Naive thymus-derived CD4-positive, alpha-beta T cell (primary cell): Measurements from ENCODE around the gene TMEM117. TPM values are rescaled to one million over a fixed set of nuclear protein-coding genes. Genes with fewer than 3 reads are reported as not detected.

Source experiments
- ATAC-seq: fragments of 150-1000 bp; cut with Tn5 transposase; 2 replicates; pipeline ENCODE4 v1.10.0; 2021; ENCODE audit warnings: mild to moderate bottlenecking, moderate library complexity
- CTCF ChIA-PET: fragments of 350-600 bp; sonication (Branson Sonifier 250); formaldehyde crosslinking; loops from one replicate; lab custom pipeline; 2021; ENCODE audit warnings: antibody characterized with exemption; lab: Charles Lee
- POLR2A ChIA-PET: fragments of 350-600 bp; sonication (Branson Sonifier 250); formaldehyde crosslinking; loops from one replicate; lab custom pipeline; 2021; ENCODE audit warnings: antibody characterized with exemption, inconsistent platforms; lab: Charles Lee
- DNase-seq, 9 donors: peaks; one replicate each; pipeline versions ENCODE4 v3.0.0 to v3.0.0-alpha.2; 2020 to 2022; ENCODE audit warnings: mixed read lengths in 1 of 9
- H3K27ac ChIP-seq: one replicate; pipeline ENCODE4 v1.7.0; 2013; ENCODE audit warnings: mild to moderate bottlenecking, low read depth, low read length, moderate library complexity
- H3K27me3 ChIP-seq, 2 donors: one replicate each; pipeline ENCODE4 v1.7.0; 2013; ENCODE audit warnings: low read length in 2 of 2, mild to moderate bottlenecking in 2 of 2, moderate library complexity in 2 of 2; ENCODE audit not compliant: control insufficient read depth in 2 of 2, insufficient read depth in 2 of 2
- H3K36me3 ChIP-seq, 3 experiments: 1 replicate in 2 of 3; 2 replicates in 1 of 3; pipeline ENCODE4 v1.7.0; 2013; ENCODE audit warnings: low read length in 3 of 3, mild to moderate bottlenecking in 3 of 3, moderate library complexity in 1 of 3; ENCODE audit not compliant: insufficient read depth in 3 of 3, control insufficient read depth in 2 of 3
- H3K4me1 ChIP-seq, 2 donors: one replicate each; pipeline ENCODE4 v1.7.0; 2013; ENCODE audit warnings: low read length in 2 of 2, mild to moderate bottlenecking in 2 of 2, moderate library complexity in 1 of 2; ENCODE audit not compliant: control insufficient read depth in 2 of 2, insufficient read depth in 2 of 2
- H3K4me3 ChIP-seq: 2 replicates; pipeline ENCODE4 v1.7.0; 2013; ENCODE audit warnings: mild to moderate bottlenecking, low read length
- H3K9me3 ChIP-seq, 3 experiments: 1 replicate in 2 of 3; 2 replicates in 1 of 3; pipeline ENCODE4 v1.7.0; 2013; ENCODE audit warnings: low read length in 3 of 3; ENCODE audit not compliant: control insufficient read depth in 2 of 3
- H3K27ac Mint-ChIP-seq, 9 donors: one replicate each; pipeline ENCODE4 v1.8.0; 2020 to 2022; ENCODE audit warnings: mixed read lengths in 9 of 9, mild to moderate bottlenecking in 8 of 9, moderate library complexity in 5 of 9, inconsistent platforms in 2 of 9
- H3K27me3 Mint-ChIP-seq, 5 donors: one replicate each; pipeline ENCODE4 v1.8.0; 2021 to 2022; ENCODE audit warnings: mixed read lengths in 5 of 5, mild to moderate bottlenecking in 1 of 5
- H3K36me3 Mint-ChIP-seq, 5 donors: one replicate each; pipeline ENCODE4 v1.8.0; 2020 to 2022; ENCODE audit warnings: mixed read lengths in 5 of 5, mild to moderate bottlenecking in 3 of 5, inconsistent platforms in 1 of 5
- H3K4me1 Mint-ChIP-seq, 7 donors: one replicate each; pipeline ENCODE4 v1.8.0; 2020 to 2022; ENCODE audit warnings: mixed read lengths in 7 of 7, mild to moderate bottlenecking in 3 of 7, inconsistent platforms in 1 of 7
- H3K4me3 Mint-ChIP-seq, 10 donors: one replicate each; pipeline ENCODE4 v1.8.0; 2020 to 2022; ENCODE audit warnings: mild to moderate bottlenecking in 10 of 10, mixed read lengths in 10 of 10, moderate library complexity in 6 of 10, inconsistent platforms in 2 of 10
- H3K9me3 Mint-ChIP-seq, 11 donors: one replicate each; pipeline ENCODE4 v1.8.0; 2020 to 2022; ENCODE audit warnings: mixed read lengths in 11 of 11, mild to moderate bottlenecking in 4 of 11, inconsistent platforms in 1 of 11, moderate library complexity in 1 of 11
- intact Hi-C, 2 donors: fragments of 100-400 bp; cut with micrococcal nuclease; formaldehyde crosslinking; loops; one replicate each; pipeline ENCODE4 v1.15.1; 2023
- polyA plus RNA-seq, 2 donors: library from polyadenylated mRNA; unstranded; fragments of 300-500 nt; fragmentation: Illumina TruSeq; gene quantifications; one replicate each; pipeline ENCODE4 v1.2.3, GENCODE V29; 2021
- total RNA-seq, 6 experiments: library from RNA in 5 of 6; stranded (reverse) in 5 of 6; gene quantifications; 1 replicate in 5 of 6; 2 replicates in 1 of 6; pipeline ENCODE4 v1.2.3 and lab custom pipeline; 2021 to 2026

TMEM117 gene
- total and polyA plus RNA-seq, 7 experiments from 2014 or later = 0.31 to 6.6 (median 4.2) TPM

- Histone ChIP-seq H3K4me1 (no peaks in the 10 kb centered on the region), H3K36me3 (no peaks in the 10 kb centered on the region), H3K4me3 (no peak overlapping the region), H3K27me3 (no peaks in the 10 kb centered on the region), H3K9me3 (no peaks in the 10 kb centered on the region), H3K27ac (no peak overlapping the region)
- intact Hi-C loops = no loop called here
- DNase-seq = no peak
- Mint-ChIP-seq H3K36me3 (peaks cover 0 to 22% (median 14%) of the 10 kb centered on the region in 5 donors), H3K9me3 (no peaks in the 10 kb centered on the region), H3K4me1 (no peaks in the 10 kb centered on the region), H3K27ac (no peak overlapping the region), H3K4me3 (no peak overlapping the region), H3K27me3 (no peaks in the 10 kb centered on the region)
- ChIA-PET CTCF (no interaction called here), POLR2A (no interaction called here)
- no peak for ATAC-seq
Measured at GRCh38 chr12:44384136-44384535, 548.3 kb downstream of the TMEM117 start.

GRCh38 chr12:44385964-44386363 is 550.1 kb downstream of the TMEM117 start:
- Histone ChIP-seq H3K4me1 (no peaks in the 10 kb centered on the region), H3K36me3 (no peaks in the 10 kb centered on the region), H3K27me3 (no peaks in the 10 kb centered on the region), H3K27ac (no peak overlapping the region), H3K4me3 (no peak overlapping the region), H3K9me3 (no peaks in the 10 kb centered on the region)
- Mint-ChIP-seq H3K9me3 (no peaks in the 10 kb centered on the region), H3K36me3 (peaks cover 0 to 17% (median 10%) of the 10 kb centered on the region in 5 donors), H3K4me3 (no peak overlapping the region), H3K27me3 (no peaks in the 10 kb centered on the region), H3K27ac (no peak overlapping the region), H3K4me1 (no peaks in the 10 kb centered on the region)
- ChIA-PET POLR2A (no interaction called here), CTCF (no interaction called here)
- intact Hi-C loops = no loop called here
- ATAC-seq (no peak), DNase-seq (no peak)

- no peaks in the 10 kb centered on the region for H3K4me1 ChIP-seq
- no peak overlapping the region for H3K27ac ChIP-seq
- CTCF ChIA-PET = no interaction called here
- POLR2A ChIA-PET = no interaction called here
- no peaks in the 10 kb centered on the region for H3K27me3 Mint-ChIP-seq
- H3K4me1 Mint-ChIP-seq = no peaks in the 10 kb centered on the region
- DNase-seq (no peak), ATAC-seq (no peak)
- peaks cover 0 to 15% (median 10%) of the 10 kb centered on the region in 5 donors for H3K36me3 Mint-ChIP-seq
- H3K4me3 Mint-ChIP-seq = no peak overlapping the region
- intact Hi-C loops = no loop called here
- no peaks in the 10 kb centered on the region for H3K9me3 ChIP-seq
- no peaks in the 10 kb centered on the region for H3K36me3 ChIP-seq
- no peak overlapping the region for H3K27ac Mint-ChIP-seq
- H3K9me3 Mint-ChIP-seq = no peaks in the 10 kb centered on the region
- no peaks in the 10 kb centered on the region for H3K27me3 ChIP-seq
- H3K4me3 ChIP-seq = no peak overlapping the region
Measured at GRCh38 chr12:44387581-44387980, 551.7 kb downstream of the TMEM117 start.

GRCh38 chr12:44389038-44389437 is 553.2 kb downstream of the TMEM117 start:
- no peak for ATAC-seq
- CTCF ChIA-PET = no interaction called here

GRCh38 chr12:44389896-44390295 is 554.0 kb downstream of the TMEM117 start:
- H3K36me3 Mint-ChIP-seq = peaks cover 0 to 14% (median 10%) of the 10 kb centered on the region in 5 donors
- POLR2A ChIA-PET = no interaction called here
- no peaks in the 10 kb centered on the region for H3K4me1 Mint-ChIP-seq

More at GRCh38 chr12:44389038-44389437, 553.2 kb downstream of the TMEM117 start:
- H3K4me3 Mint-ChIP-seq = no peak overlapping the region
- Histone ChIP-seq H3K4me3 (no peak overlapping the region), H3K9me3 (no peaks in the 10 kb centered on the region), H3K4me1 (no peaks in the 10 kb centered on the region), H3K27me3 (no peaks in the 10 kb centered on the region), H3K36me3 (no peaks in the 10 kb centered on the region), H3K27ac (no peak overlapping the region)
- no peaks in the 10 kb centered on the region for H3K9me3 Mint-ChIP-seq
- intact Hi-C loops = no loop called here
- no peak overlapping the region for H3K27ac Mint-ChIP-seq
- POLR2A ChIA-PET = no interaction called here
- H3K36me3 Mint-ChIP-seq = peaks cover 0 to 14% (median 10%) of the 10 kb centered on the region in 5 donors
- H3K4me1 Mint-ChIP-seq = no peaks in the 10 kb centered on the region
- no peaks in the 10 kb centered on the region for H3K27me3 Mint-ChIP-seq
- no peak for DNase-seq

GRCh38 chr12:44397631-44398030 is 561.8 kb downstream of the TMEM117 start:
- no peaks in the 10 kb centered on the region for H3K4me1 Mint-ChIP-seq
- no peak for ATAC-seq

More at GRCh38 chr12:44389896-44390295, 554.0 kb downstream of the TMEM117 start:
- no peaks in the 10 kb centered on the region for H3K27me3 ChIP-seq
- CTCF ChIA-PET = no interaction called here
- Mint-ChIP-seq H3K4me3 (no peak overlapping the region), H3K27me3 (no peaks in the 10 kb centered on the region), H3K27ac (no peak overlapping the region), H3K9me3 (no peaks in the 10 kb centered on the region)
- ATAC-seq = no peak
- H3K4me3 ChIP-seq = no peak overlapping the region
- no peak for DNase-seq
- intact Hi-C loops = no loop called here
- H3K27ac ChIP-seq = no peak overlapping the region
- no peaks in the 10 kb centered on the region for H3K36me3 ChIP-seq
- H3K9me3 ChIP-seq = no peaks in the 10 kb centered on the region
- no peaks in the 10 kb centered on the region for H3K4me1 ChIP-seq

GRCh38 chr12:44403185-44403584 is 567.3 kb downstream of the TMEM117 start:
- H3K4me3 ChIP-seq = no peak overlapping the region

More at GRCh38 chr12:44397631-44398030, 561.8 kb downstream of the TMEM117 start:
- no peaks in the 10 kb centered on the region for H3K27me3 ChIP-seq
- H3K4me3 ChIP-seq = no peak overlapping the region
- no peak overlapping the region for H3K4me3 Mint-ChIP-seq
- POLR2A ChIA-PET = no interaction called here
- H3K27me3 Mint-ChIP-seq = peaks cover 0 to 3% (median 0%) of the 10 kb centered on the region in 5 donors
- no peak for DNase-seq
- no peak overlapping the region for H3K27ac ChIP-seq
- intact Hi-C loops = no loop called here
- CTCF ChIA-PET = no interaction called here
- H3K9me3 ChIP-seq = no peaks in the 10 kb centered on the region
- peaks cover 0 to 13% (median 3%) of the 10 kb centered on the region in 11 donors for H3K9me3 Mint-ChIP-seq
- no peaks in the 10 kb centered on the region for H3K36me3 ChIP-seq
- no peak overlapping the region for H3K27ac Mint-ChIP-seq
- no peaks in the 10 kb centered on the region for H3K36me3 Mint-ChIP-seq
- H3K4me1 ChIP-seq = no peaks in the 10 kb centered on the region

More at GRCh38 chr12:44403185-44403584, 567.3 kb downstream of the TMEM117 start:
- no peak overlapping the region for H3K4me3 Mint-ChIP-seq
- intact Hi-C loops = no loop called here
- H3K27ac Mint-ChIP-seq = no peak overlapping the region
- no peaks in the 10 kb centered on the region for H3K27me3 ChIP-seq
- ATAC-seq (no peak), DNase-seq (no peak)
- no peaks in the 10 kb centered on the region for H3K4me1 ChIP-seq
- H3K36me3 Mint-ChIP-seq = no peaks in the 10 kb centered on the region
- no peaks in the 10 kb centered on the region for H3K4me1 Mint-ChIP-seq
- peaks cover 0 to 15% (median 3%) of the 10 kb centered on the region in 11 donors for H3K9me3 Mint-ChIP-seq
- no peak overlapping the region for H3K27ac ChIP-seq
- no peaks in the 10 kb centered on the region for H3K9me3 ChIP-seq
- peaks cover 0 to 16% (median 12%) of the 10 kb centered on the region in 5 donors for H3K27me3 Mint-ChIP-seq
- H3K36me3 ChIP-seq = no peaks in the 10 kb centered on the region
- CTCF ChIA-PET = no interaction called here
- POLR2A ChIA-PET = no interaction called here
